ENCODE results near the gene SORCS2. TPM values are rescaled to one million over a fixed set of nuclear protein-coding genes. Genes with fewer than 3 reads are reported as not detected.

SORCS2 gene
- total RNA-seq, 1 donor from 2014 or later: 6.9 TPM

DNA sequence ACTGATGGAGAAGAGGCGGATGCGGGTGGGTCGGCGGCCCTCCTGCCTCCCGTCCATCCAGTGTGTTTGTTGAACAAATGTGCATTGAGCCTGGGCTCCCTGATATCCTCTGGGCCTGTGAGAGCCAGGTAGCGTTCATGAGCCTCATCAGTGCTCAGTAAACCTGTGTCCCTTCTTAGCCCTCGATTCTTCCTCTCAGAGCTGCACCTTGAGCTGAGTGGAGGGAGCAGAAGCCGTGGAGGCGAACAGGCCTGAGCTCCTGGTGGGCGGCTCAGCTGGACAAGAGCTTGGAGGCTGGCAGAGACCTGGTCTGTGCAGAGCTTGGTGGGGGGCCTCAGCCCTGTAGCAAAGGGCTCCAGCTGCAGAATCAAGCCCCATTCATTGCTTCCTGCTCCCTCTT lies 112.1 kb downstream of the SORCS2 start:
- intact Hi-C loops (cut with DNase I): loop anchor here (10.0 kb wide), 1 partner anchor 410 kb away; no protein-coding TSS in a partner anchor
- DNase-seq (ENCODE audit: low spot score): no peak

- intact Hi-C loops (cut with DNase I): loop anchor here (5.0 to 10.0 kb wide), 2 partner anchors 156 to 409 kb away; no protein-coding TSS in a partner anchor
- DNase-seq (ENCODE audit: low spot score): no peak
These were observed 114.0 kb downstream of the SORCS2 start for GRCh38 chr4:7306021-7306965.

DNA sequence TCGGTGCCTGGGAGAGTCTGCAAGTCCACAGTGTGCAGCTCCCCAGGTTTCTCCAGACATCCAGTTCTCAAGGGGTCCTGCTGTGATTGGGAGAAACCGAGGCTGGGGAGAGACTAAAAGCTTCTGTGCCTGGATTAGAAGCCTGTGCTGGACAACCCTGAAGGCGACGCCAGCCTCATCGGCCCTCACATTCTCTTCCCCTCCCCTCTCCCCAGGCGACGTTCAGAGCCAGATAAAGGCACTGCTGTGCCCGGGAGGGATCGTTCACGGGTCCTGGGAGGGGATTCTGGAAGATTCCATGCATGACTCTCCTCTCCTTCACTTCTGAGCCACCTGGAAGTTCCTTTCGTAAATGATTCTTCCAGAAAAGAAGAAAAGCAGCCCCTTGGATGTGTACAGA lies 114.6 kb downstream of the SORCS2 start:
- DNase-seq (ENCODE audit: low spot score): no peak
- intact Hi-C loops (cut with DNase I): loop anchor here (5.0 to 10.0 kb wide), 2 partner anchors 155 to 408 kb away; no protein-coding TSS in a partner anchor

DNA sequence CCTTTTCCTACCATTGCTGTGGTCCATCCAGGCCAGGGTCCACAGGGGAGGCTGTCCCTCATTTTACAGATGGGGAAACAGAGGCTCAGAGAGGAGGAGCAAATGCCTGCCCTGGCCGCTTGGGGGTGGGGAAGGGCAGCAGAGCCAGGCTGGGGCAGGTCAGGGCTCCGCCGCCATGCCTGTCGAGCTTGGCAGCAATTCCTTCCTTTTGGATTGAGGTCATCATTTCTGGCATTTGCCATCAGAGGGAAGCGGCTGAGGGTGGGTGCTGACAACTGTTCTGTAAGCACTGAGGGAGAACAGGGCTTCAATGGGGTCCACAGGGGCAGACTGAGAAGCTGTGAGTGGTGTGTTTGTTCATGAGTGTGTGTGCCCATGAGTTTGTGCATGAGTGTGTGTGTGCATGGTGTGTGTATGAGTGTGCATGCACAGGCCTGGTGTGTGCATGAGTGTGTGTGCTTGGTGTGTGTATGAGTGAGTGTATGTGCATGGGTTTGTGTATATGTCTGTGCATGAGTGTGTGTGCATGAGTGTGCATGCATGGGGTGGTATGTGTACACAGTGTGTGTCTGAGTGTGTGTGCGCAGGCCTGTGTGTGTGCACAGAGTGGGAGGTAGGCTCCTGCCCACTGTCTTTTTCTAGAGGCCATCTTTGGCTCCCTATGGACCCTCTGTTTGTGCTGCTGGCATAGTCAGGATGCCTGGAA lies 115.2 kb downstream of the SORCS2 start:
- intact Hi-C loops (cut with DNase I): loop anchor here (5.0 to 10.0 kb wide), 2 partner anchors 155 to 407 kb away; no protein-coding TSS in a partner anchor
- DNase-seq (ENCODE audit: low spot score): no peak

- intact Hi-C loops (cut with DNase I): loop anchor here (5.0 to 10.0 kb wide), 2 partner anchors 153 to 406 kb away; no protein-coding TSS in a partner anchor
- DNase-seq (ENCODE audit: low spot score): no peak
These were observed 116.8 kb downstream of the SORCS2 start for GRCh38 chr4:7309181-7309580.

DNA sequence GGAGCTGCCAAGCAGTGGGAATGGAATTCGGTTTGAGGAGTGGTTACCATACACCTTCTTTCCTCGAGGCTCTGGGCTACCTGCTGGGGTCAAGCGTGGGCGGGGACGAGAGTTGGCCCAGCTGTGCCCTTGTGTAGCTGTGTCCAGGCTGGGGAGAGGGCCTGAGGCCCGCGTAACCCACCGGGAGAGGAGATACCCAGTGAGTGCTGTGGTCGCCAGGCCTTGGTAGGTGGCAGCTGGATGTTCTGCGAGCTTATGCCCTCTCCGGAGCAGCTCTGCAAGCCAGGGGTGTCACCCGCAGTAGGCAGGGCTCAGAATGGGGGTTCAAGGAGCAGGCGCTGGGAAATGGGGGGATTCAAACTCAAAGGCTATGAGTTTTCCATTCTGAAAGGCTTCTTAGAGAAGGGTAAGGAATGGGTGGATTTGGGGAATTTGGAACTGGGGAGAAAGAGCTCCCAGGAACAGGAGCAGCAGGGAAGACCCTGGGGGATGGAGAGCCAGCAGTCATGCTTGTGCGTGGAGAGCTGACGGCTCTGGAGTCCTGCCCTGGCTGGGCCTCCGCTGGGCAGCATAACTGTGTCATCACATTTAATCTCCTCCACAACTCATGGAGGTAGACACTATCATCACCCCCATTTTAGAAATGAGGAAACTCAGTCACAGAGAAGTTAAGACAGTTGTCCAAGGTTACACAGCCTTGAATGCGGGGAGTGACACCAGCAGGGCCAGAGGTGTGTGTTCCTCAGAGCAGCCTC lies 117.5 kb downstream of the SORCS2 start:
- no peak for DNase-seq (ENCODE audit: low spot score)
- intact Hi-C loops (cut with DNase I): loop anchor here (5.0 to 10.0 kb wide), 2 partner anchors 152 to 405 kb away; no protein-coding TSS in a partner anchor

- no peak for DNase-seq (ENCODE audit: low spot score)
- intact Hi-C loops (cut with DNase I): no loop called here
These were observed 118.1 kb downstream of the SORCS2 start for GRCh38 chr4:7310451-7310850.

GRCh38 chr4:7311205-7311604 lies 118.9 kb downstream of the SORCS2 start:
- intact Hi-C loops (cut with DNase I): no loop called here
- no peak for DNase-seq (ENCODE audit: low spot score)

- intact Hi-C loops (cut with DNase I): no loop called here
- DNase-seq (ENCODE audit: low spot score): no peak
These were observed 120.4 kb downstream of the SORCS2 start for GRCh38 chr4:7312691-7313090.

DNA sequence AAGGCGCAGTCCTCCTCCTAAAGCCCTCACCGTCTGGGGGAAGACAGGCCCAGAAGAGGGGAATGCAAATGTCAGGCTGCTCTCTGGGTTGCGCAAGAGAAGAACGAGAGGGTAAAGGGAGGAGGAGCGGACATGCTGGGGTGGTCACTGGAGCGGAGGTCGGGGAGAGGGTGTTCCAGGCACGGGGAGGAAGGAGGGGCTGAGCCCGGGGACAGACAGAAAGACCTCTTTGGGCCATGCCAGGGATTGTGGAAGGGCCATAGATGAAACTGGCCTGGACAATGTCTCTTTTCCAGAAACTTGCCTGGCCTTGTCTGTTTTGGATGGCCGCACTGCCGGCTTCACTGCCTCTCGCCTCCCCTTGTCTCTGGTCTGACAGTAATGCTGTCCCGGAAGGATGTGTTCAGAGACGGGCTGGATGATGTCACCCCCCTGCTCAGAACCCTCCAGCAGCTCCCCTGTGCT lies 121.0 kb downstream of the SORCS2 start:
- no peak for DNase-seq (ENCODE audit: low spot score)

DNA sequence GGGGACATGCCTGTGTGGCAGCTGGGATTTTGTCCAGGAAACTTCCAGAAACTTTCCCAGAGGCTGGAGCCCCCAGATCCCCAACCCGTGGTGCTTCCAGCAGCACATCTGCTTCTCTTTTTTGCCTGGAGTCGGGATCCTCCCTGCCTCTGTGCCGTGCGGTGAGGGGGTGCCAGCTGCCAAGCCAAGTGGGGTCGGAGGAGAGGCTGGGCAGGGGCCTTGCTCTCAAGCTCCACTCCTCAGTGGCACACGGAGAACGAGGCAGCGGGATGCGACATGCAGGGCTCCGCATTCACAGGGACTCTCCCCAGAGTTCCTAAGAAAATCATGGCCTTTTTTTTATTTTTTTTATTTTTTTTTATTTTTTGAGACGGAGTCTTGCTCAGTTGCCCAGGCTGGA lies 121.7 kb downstream of the SORCS2 start:
- DNase-seq (ENCODE audit: low spot score): no peak
- intact Hi-C loops (cut with DNase I): no loop called here

More for the DNA sequence above, 121.0 kb downstream of the SORCS2 start:
- intact Hi-C loops (cut with DNase I): no loop called here

- DNase-seq (ENCODE audit: low spot score): no peak
- intact Hi-C loops (cut with DNase I): no loop called here
These were observed 122.9 kb downstream of the SORCS2 start for GRCh38 chr4:7315286-7315685.

GRCh38 chr4:7315935-7316334 lies 123.6 kb downstream of the SORCS2 start:
- DNase-seq (ENCODE audit: low spot score): no peak
- intact Hi-C loops (cut with DNase I): no loop called here

DNA sequence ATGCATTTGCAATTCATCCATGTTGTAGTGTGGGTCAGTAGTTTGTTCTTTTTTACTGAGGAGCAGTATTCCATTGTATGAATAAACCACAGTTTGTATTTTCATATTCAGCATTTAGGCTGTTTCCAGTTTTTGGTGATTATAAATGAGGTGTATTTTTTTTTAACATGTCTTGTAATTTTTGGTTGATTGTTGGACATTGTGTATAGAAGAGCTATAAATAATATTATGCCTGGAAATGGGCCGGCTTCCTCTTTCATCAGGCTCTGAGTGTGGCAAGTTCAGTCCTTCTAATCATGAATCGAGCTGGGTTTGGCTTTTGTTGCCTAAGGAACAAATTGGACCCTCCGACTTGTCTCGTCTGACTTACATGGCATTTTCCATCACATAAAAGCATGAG lies 126.7 kb downstream of the SORCS2 start:
- no peak for DNase-seq (ENCODE audit: low spot score)
- intact Hi-C loops (cut with DNase I): no loop called here

GRCh38 chr4:7320206-7320797 lies 128.0 kb downstream of the SORCS2 start:
- no peak for DNase-seq (ENCODE audit: low spot score)
- intact Hi-C loops (cut with DNase I): no loop called here

DNA sequence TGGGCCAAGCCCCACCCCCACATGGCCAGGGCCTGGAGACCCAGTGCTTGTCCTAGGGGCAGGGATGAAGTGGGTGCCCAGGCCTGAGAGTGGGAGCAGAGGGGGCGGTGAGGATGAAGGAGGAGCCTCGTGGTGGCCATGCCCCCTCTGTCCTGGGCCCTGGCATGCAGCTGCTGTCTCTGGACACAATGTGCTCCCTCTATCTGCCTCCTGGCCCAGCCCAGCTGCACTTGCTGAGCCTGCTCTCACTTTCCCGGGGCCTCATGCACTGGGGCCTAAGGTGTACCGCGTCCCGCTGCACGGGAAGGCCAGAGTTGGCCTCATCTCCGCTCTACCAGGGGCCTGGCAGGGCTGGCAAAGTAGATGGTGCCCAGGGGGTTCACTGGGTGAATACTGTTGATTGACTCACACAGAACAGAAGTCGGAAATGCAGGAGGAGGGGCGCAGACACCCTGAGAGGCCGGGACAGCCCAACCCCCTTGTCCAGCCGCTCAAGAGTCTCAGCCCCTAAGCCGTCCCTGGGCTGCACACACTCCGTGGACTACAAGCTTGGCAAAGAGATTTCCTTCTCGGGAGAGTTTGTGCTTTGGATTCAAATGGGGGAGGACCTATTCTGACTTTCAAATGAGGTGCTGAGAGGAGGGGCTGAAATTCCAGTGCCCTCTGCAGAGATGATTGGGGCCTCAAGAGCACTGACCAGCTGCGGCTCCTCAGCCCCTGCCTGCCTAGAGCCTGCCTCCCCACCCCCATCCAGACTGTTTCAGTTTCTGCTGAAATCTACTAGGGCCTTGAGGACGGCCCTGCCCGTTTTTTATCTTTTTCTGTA lies 130.0 kb downstream of the SORCS2 start:
- intact Hi-C loops (cut with DNase I): no loop called here
- DNase-seq (ENCODE audit: low spot score): no peak

GRCh38 chr4:7323461-7323871 lies 131.1 kb downstream of the SORCS2 start:
- DNase-seq (ENCODE audit: low spot score): no peak

More at GRCh38 chr4:7323461-7323871, 131.1 kb downstream of the SORCS2 start:
- intact Hi-C loops (cut with DNase I): no loop called here

All from cardiac septum (tissue), 1 donor.